Measurements from ENCODE around the gene SLC26A11.
"Not testable (repeated sequence)": the region's sequence is repeated elsewhere in the genome, so short reads cannot be mapped to it uniquely, and the experiment has no call there.

SLC26A11 gene

GRCh38 chr17:80259457-80260068, 39.3 kb downstream of the SLC26A11 start:
- no peak for DNase-seq (ENCODE audit: low read depth in 3 of 3, low spot score in 1 of 3)

GRCh38 chr17:80260069-80260535, 39.9 kb downstream of the SLC26A11 start:
- peak; percentile 65 to 72 (median 71) for DNase-seq (ENCODE audit: low read depth in 3 of 3, low spot score in 1 of 3)

- no peak for DNase-seq (ENCODE audit: low read depth in 3 of 3, low spot score in 1 of 3)
Measured at GRCh38 chr17:80260791-80261158, 40.5 kb downstream of the SLC26A11 start, which contains the start of gene RNF213. Gene RNF213 (plus strand): TSS chr17:80260852. CDS start chr17:80263682, 2,830 bp downstream.

- peak in 2 of 3 donors; percentile 56 to 62 for DNase-seq (ENCODE audit: low read depth in 3 of 3, low spot score in 1 of 3)
Measured at GRCh38 chr17:80261159-80261894, 41.1 kb downstream of the SLC26A11 start.

GRCh38 chr17:80261895-80262279, 41.7 kb downstream of the SLC26A11 start:
- no peak for DNase-seq (ENCODE audit: low read depth in 3 of 3, low spot score in 1 of 3)

- DNase-seq (ENCODE audit: low read depth in 3 of 3, low spot score in 1 of 3), result no peak
Measured at GRCh38 chr17:80262291-80262690, 42.1 kb downstream of the SLC26A11 start.

GRCh38 chr17:80262775-80263244, 42.6 kb downstream of the SLC26A11 start:
- DNase-seq (ENCODE audit: low read depth in 3 of 3, low spot score in 1 of 3), result no peak

GRCh38 chr17:80263253-80264204, 43.3 kb downstream of the SLC26A11 start:
- peak; percentile 57 to 66 (median 65) for DNase-seq (ENCODE audit: low read depth in 3 of 3, low spot score in 1 of 3)

- DNase-seq (ENCODE audit: low read depth in 3 of 3, low spot score in 1 of 3), result no peak
Measured at GRCh38 chr17:80264205-80265075, 44.2 kb downstream of the SLC26A11 start.

GRCh38 chr17:80265205-80266068, 45.2 kb downstream of the SLC26A11 start:
- no peak for DNase-seq (ENCODE audit: low read depth in 3 of 3, low spot score in 1 of 3)

GRCh38 chr17:80267391-80267790, 47.2 kb downstream of the SLC26A11 start:
- no peak for DNase-seq (ENCODE audit: low read depth in 3 of 3, low spot score in 1 of 3)

GRCh38 chr17:80268427-80268826, 48.2 kb downstream of the SLC26A11 start:
- no peak for DNase-seq (ENCODE audit: low read depth in 3 of 3, low spot score in 1 of 3)

- DNase-seq (ENCODE audit: low read depth in 3 of 3, low spot score in 1 of 3), result no peak
Measured at GRCh38 chr17:80269405-80269807, 49.2 kb downstream of the SLC26A11 start.

GRCh38 chr17:80270104-80270503, 49.9 kb downstream of the SLC26A11 start:
- no peak for DNase-seq (ENCODE audit: low read depth in 3 of 3, low spot score in 1 of 3)

- DNase-seq (ENCODE audit: low read depth in 3 of 3, low spot score in 1 of 3), result no peak
Measured at GRCh38 chr17:80270836-80271235, 50.6 kb downstream of the SLC26A11 start.

- DNase-seq (ENCODE audit: low read depth in 3 of 3, low spot score in 1 of 3), result no peak
Measured at GRCh38 chr17:80272366-80272765, 52.1 kb downstream of the SLC26A11 start.

GRCh38 chr17:80274331-80274730, 54.1 kb downstream of the SLC26A11 start:
- DNase-seq (ENCODE audit: low read depth in 3 of 3, low spot score in 1 of 3), result no peak

- DNase-seq (ENCODE audit: low read depth in 3 of 3, low spot score in 1 of 3), result no peak
Measured at GRCh38 chr17:80274871-80275449, 54.7 kb downstream of the SLC26A11 start.

- DNase-seq (ENCODE audit: low read depth in 3 of 3, low spot score in 1 of 3), result not testable (repeated sequence)
Measured at GRCh38 chr17:80275857-80276256, 55.6 kb downstream of the SLC26A11 start.
